Muscle layer of colon (tissue), 2 donors: ENCODE data around the gene MGAT5.

Experiments
- H3K27ac ChIP-seq: one replicate; pipeline ENCODE4 v1.7.0; 2013; ENCODE audit warnings: low read depth, mild to moderate bottlenecking, low read length, moderate library complexity
- H3K27me3 ChIP-seq, 2 donors: one replicate each; pipeline ENCODE4 v1.7.0; 2013; ENCODE audit warnings: low read length in 2 of 2, mild to moderate bottlenecking in 2 of 2; ENCODE audit not compliant: insufficient read depth in 2 of 2, control insufficient read depth in 1 of 2
- H3K36me3 ChIP-seq: one replicate; pipeline ENCODE4 v1.7.0; 2013; ENCODE audit warnings: mild to moderate bottlenecking, low read length; ENCODE audit not compliant: insufficient read depth
- H3K4me1 ChIP-seq: one replicate; pipeline ENCODE4 v1.7.0; 2013; ENCODE audit warnings: mild to moderate bottlenecking, low read length; ENCODE audit not compliant: insufficient read depth
- H3K4me3 ChIP-seq, 2 donors: one replicate each; pipeline ENCODE4 v1.7.0; 2013; ENCODE audit warnings: low read length in 2 of 2, low read depth in 1 of 2, mild to moderate bottlenecking in 1 of 2, moderate library complexity in 1 of 2
- H3K9ac ChIP-seq: one replicate; pipeline ENCODE4 v1.7.0; 2013; ENCODE audit warnings: low read length
- H3K9me3 ChIP-seq: one replicate; pipeline ENCODE4 v1.7.0; 2013; ENCODE audit warnings: mild to moderate bottlenecking, low read length
- donor health status: abdominal sarcoma.
- donor health status: Adenocarcinoma of cecum.

MGAT5 gene

GRCh38 chr2:134408791-134409190 lies 154.9 kb downstream of the MGAT5 start:
- Histone ChIP-seq H3K9ac (no peak overlapping the region), H3K27ac (no peak overlapping the region), H3K4me3 (no peak overlapping the region), H3K4me1 (peaks cover 8% of the 10 kb centered on the region), H3K27me3 (no peaks in the 10 kb centered on the region), H3K36me3 (no peaks in the 10 kb centered on the region), H3K9me3 (no peaks in the 10 kb centered on the region)

GRCh38 chr2:134410006-134410405 lies 156.1 kb downstream of the MGAT5 start:
- H3K4me1 ChIP-seq, result peaks cover 8% of the 10 kb centered on the region
- no peak overlapping the region for H3K9ac ChIP-seq
- H3K27me3 ChIP-seq, result no peaks in the 10 kb centered on the region
- H3K36me3 ChIP-seq, result no peaks in the 10 kb centered on the region
- no peak overlapping the region for H3K27ac ChIP-seq
- no peaks in the 10 kb centered on the region for H3K9me3 ChIP-seq
- H3K4me3 ChIP-seq, result no peak overlapping the region

GRCh38 chr2:134410831-134411231 lies 157.0 kb downstream of the MGAT5 start:
- Histone ChIP-seq H3K9ac (no peak overlapping the region), H3K4me1 (peaks cover 8% of the 10 kb centered on the region), H3K27me3 (no peaks in the 10 kb centered on the region), H3K4me3 (no peak overlapping the region), H3K9me3 (no peaks in the 10 kb centered on the region), H3K36me3 (no peaks in the 10 kb centered on the region), H3K27ac (no peak overlapping the region)

- no peak overlapping the region for H3K9ac ChIP-seq
- peak overlapping the region; percentile 21 for H3K27ac ChIP-seq
- H3K4me1 ChIP-seq, result peaks cover 8% of the 10 kb centered on the region
- H3K4me3 ChIP-seq, result no peak overlapping the region
- no peaks in the 10 kb centered on the region for H3K9me3 ChIP-seq
- no peaks in the 10 kb centered on the region for H3K36me3 ChIP-seq
- no peaks in the 10 kb centered on the region for H3K27me3 ChIP-seq
These were observed 157.5 kb downstream of the MGAT5 start for GRCh38 chr2:134411279-134411827.

GRCh38 chr2:134411828-134412638 lies 158.2 kb downstream of the MGAT5 start:
- peak overlapping the region; percentile 21 for H3K27ac ChIP-seq
- no peaks in the 10 kb centered on the region for H3K27me3 ChIP-seq
- no peak overlapping the region for H3K9ac ChIP-seq
- no peaks in the 10 kb centered on the region for H3K36me3 ChIP-seq
- no peaks in the 10 kb centered on the region for H3K9me3 ChIP-seq
- H3K4me3 ChIP-seq, result no peak overlapping the region
- H3K4me1 ChIP-seq, result peaks cover 8% of the 10 kb centered on the region

- H3K9ac ChIP-seq, result no peak overlapping the region
- peaks cover 8% of the 10 kb centered on the region for H3K4me1 ChIP-seq
- no peaks in the 10 kb centered on the region for H3K9me3 ChIP-seq
- no peak overlapping the region for H3K4me3 ChIP-seq
- no peak overlapping the region for H3K27ac ChIP-seq
- H3K36me3 ChIP-seq, result no peaks in the 10 kb centered on the region
- no peaks in the 10 kb centered on the region for H3K27me3 ChIP-seq
These were observed 158.7 kb downstream of the MGAT5 start for GRCh38 chr2:134412639-134412999.

DNA sequence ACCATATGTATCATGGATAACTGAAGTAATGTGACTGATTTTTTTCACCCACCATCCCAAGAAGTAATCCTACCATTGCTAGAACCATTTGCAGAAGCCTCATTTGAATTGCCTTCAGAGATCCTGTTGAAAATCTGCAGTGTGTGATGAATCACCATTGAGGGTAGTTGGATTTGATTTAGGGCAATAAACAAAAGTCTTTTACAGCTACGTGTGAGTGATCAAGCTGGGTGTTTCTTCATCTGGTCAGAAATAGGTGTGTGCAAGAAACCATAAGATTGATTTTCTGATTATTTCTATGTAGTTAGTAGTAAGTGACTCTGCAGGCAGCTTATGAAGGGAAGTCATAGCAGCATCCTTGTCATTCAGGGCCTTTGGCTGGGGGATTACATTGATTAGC lies 159.6 kb downstream of the MGAT5 start:
- H3K27me3 ChIP-seq, result no peaks in the 10 kb centered on the region
- no peak overlapping the region for H3K4me3 ChIP-seq
- H3K27ac ChIP-seq, result no peak overlapping the region
- no peaks in the 10 kb centered on the region for H3K9me3 ChIP-seq
- peaks cover 8% of the 10 kb centered on the region for H3K4me1 ChIP-seq
- H3K36me3 ChIP-seq, result peaks cover 2% of the 10 kb centered on the region
- H3K9ac ChIP-seq, result no peak overlapping the region

GRCh38 chr2:134413912-134414311 lies 160.0 kb downstream of the MGAT5 start:
- peaks cover 6% of the 10 kb centered on the region for H3K36me3 ChIP-seq
- peaks cover 8% of the 10 kb centered on the region for H3K4me1 ChIP-seq
- H3K9ac ChIP-seq, result no peak overlapping the region
- H3K9me3 ChIP-seq, result no peaks in the 10 kb centered on the region
- H3K27me3 ChIP-seq, result no peaks in the 10 kb centered on the region
- H3K4me3 ChIP-seq, result no peak overlapping the region
- H3K27ac ChIP-seq, result no peak overlapping the region

- no peak overlapping the region for H3K9ac ChIP-seq
- no peaks in the 10 kb centered on the region for H3K27me3 ChIP-seq
- H3K4me1 ChIP-seq, result peaks cover 8% of the 10 kb centered on the region
These were observed 162.1 kb downstream of the MGAT5 start for GRCh38 chr2:134416018-134416417.

GRCh38 chr2:134416637-134417036 lies 162.8 kb downstream of the MGAT5 start:
- Histone ChIP-seq H3K27me3 (no peaks in the 10 kb centered on the region), H3K27ac (no peak overlapping the region), H3K9ac (no peak overlapping the region), H3K9me3 (no peaks in the 10 kb centered on the region), H3K36me3 (peaks cover 6% of the 10 kb centered on the region), H3K4me1 (peaks cover 7% of the 10 kb centered on the region), H3K4me3 (no peak overlapping the region)

More at GRCh38 chr2:134416018-134416417, 162.1 kb downstream of the MGAT5 start:
- peaks cover 6% of the 10 kb centered on the region for H3K36me3 ChIP-seq
- H3K4me3 ChIP-seq, result no peak overlapping the region
- no peak overlapping the region for H3K27ac ChIP-seq
- H3K9me3 ChIP-seq, result no peaks in the 10 kb centered on the region

- Histone ChIP-seq H3K4me3 (no peak overlapping the region), H3K9ac (no peak overlapping the region), H3K27ac (no peak overlapping the region), H3K9me3 (no peaks in the 10 kb centered on the region), H3K36me3 (peaks cover 9% of the 10 kb centered on the region), H3K27me3 (no peaks in the 10 kb centered on the region), H3K4me1 (no peaks in the 10 kb centered on the region)
These were observed 164.2 kb downstream of the MGAT5 start for GRCh38 chr2:134417968-134418582.
